ENCODE data around the gene EYA2.

DNA sequence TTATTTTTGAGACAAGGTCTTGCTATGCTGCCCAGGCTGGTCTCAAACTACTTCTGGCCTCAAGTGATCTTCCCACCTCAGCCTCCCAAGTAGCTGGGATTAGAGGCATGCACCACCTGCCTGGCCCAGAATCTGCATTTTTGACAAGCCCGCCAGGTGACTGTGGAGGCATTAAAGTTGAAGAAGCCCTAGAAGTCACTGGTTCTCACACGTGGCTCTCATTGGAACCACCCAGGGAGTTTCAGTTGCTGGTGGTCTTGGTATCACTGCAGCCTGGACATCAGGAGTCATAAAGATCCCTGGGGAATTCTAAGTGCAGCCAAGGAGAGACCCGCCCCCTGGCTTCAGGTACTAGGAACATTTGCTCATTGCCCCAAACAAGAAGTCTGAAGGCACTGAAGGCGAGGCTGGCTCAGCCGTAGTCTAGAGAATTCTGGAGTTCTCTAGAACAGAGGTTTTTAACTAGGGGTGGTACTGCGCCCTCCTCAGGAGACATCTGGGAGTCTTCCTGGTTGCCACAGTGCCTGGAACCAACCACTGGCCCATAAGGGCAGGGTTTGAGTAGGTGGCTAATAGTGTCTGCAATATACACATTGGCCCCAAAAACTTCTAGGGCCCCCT is 279.1 kb downstream of the EYA2 start:
- TF ChIP-seq ELF4 (IDR thresholded peaks at IDR 0.05) (no peak), FOXK2 (IDR thresholded peaks at IDR 0.05) (no peak), NFRKB (IDR thresholded peaks at IDR 0.05) (no peak), SP1 (IDR thresholded peaks at IDR 0.05) (no peak), ARNT (IDR thresholded peaks at IDR 0.05) (peak; percentile 17; the same call in 1 of the 2 replicates), ZNF384 (IDR thresholded peaks at IDR 0.05) (no peak), FOXA1 (IDR thresholded peaks at IDR 0.05) (no peak), SUZ12 (IDR thresholded peaks at IDR 0.05) (no peak)

All from HEK293T (cell line).